Measurements from ENCODE around the gene QDPR.

GRCh38 chr4:17544205-17544604 is 32.3 kb upstream of the QDPR start:
- no peak for TF ChIP-seq POLR2A (IDR thresholded peaks at IDR 0.05)
- TF ChIP-seq CTCF (IDR thresholded peaks at IDR 0.05) = no peak
